Right atrium auricular region (tissue), 2 donors: ENCODE results near the gene TNNI3K. TPM values are rescaled to one million over a fixed set of nuclear protein-coding genes. Genes with fewer than 3 reads are reported as not detected.

Experiments
- DNase-seq: peaks from one replicate; pipeline ENCODE4 v3.0.0-alpha.2; 2019; ENCODE audit warnings: low spot score
- H3K27ac ChIP-seq, 2 donors: fragments of 200-600 bp; sonication (generic); 1 replicate in 1 of 2; 2 replicates in 1 of 2; pipeline ENCODE4 v1.5.1; 2016 to 2019
- H3K27me3 ChIP-seq, 2 donors: fragments of 200-600 bp; sonication (generic); one replicate each; pipeline versions ENCODE4 v1.5.1 to v1.6.0; 2017 to 2019
- H3K36me3 ChIP-seq: fragments of 200-600 bp; sonication (generic); one replicate; pipeline ENCODE4 v1.5.1; 2016
- H3K4me1 ChIP-seq, 2 donors: fragments of 200-600 bp; sonication (generic); one replicate each; pipeline versions ENCODE4 v1.5.1 to v1.6.0; 2017 to 2019
- H3K4me3 ChIP-seq, 2 donors: fragments of 200-600 bp; sonication (generic); 1 replicate in 1 of 2; 2 replicates in 1 of 2; pipeline ENCODE4 v1.5.1; 2017 to 2019; ENCODE audit warnings: mild to moderate bottlenecking in 1 of 2, moderate library complexity in 1 of 2
- H3K9me3 ChIP-seq, 2 donors: fragments of 200-600 bp; sonication (generic); one replicate each; pipeline ENCODE4 v1.5.1; 2019
- CTCF ChIP-seq, 2 donors: fragments of 200-600 bp; sonication (generic); IDR thresholded peaks; one replicate each; pipeline ENCODE4 v1.5.1; 2019; ENCODE audit warnings: antibody characterized with exemption in 2 of 2
- total RNA-seq, 2 donors: library from RNA; depleted of rRNA; stranded (reverse); fragments of >200 nt; gene quantifications; one replicate each; pipeline ENCODE4 v1.1.0, GENCODE V29; 2016

The TNNI3K gene
- total RNA-seq, 2 donors from 2014 or later = 14.6 to 18.3 TPM

GRCh38 chr1:74592580-74593355 lies 357.6 kb downstream of the TNNI3K start:
- no peaks in the 10 kb centered on the region for H3K4me1 ChIP-seq
- no peak overlapping the region for H3K4me3 ChIP-seq
- TF ChIP-seq CTCF (IDR thresholded peaks at IDR 0.05) = no peak
- H3K27me3 ChIP-seq = no peaks in the 10 kb centered on the region
- no peak overlapping the region for H3K27ac ChIP-seq
- no peaks in the 10 kb centered on the region for H3K36me3 ChIP-seq
- H3K9me3 ChIP-seq = no peaks in the 10 kb centered on the region
- no peak for DNase-seq

Other genes starting within 250 kb of the TNNI3K start
- gene LRRIQ3, start 37.2 kb upstream of the TNNI3K start, total RNA-seq = under 1 TPM in 1 of 2 donors, not detected in 1; 0.16 TPM
- 1 to 10 TPM; 4.1 to 7.5 TPM for gene FPGT, start 37.1 kb upstream of the TNNI3K start, total RNA-seq